SJCRH30 (cell line): Measurements from ENCODE around the gene PHACTR2. TPM values are rescaled to one million over a fixed set of nuclear protein-coding genes. Genes with fewer than 3 reads are reported as not detected.

ENCODE experiments used
- DNase-seq, 2 experiments: peaks; one replicate each; pipeline ENCODE4 v3.0.0-alpha.2; 2015 to 2020
- H3K27ac ChIP-seq: fragments of 250-450 bp; sonication (Bioruptor Pico); 2 replicates; pipeline ENCODE4 v1.5.1; 2020; ENCODE audit warnings: mild to moderate bottlenecking, moderate library complexity
- H3K27me3 ChIP-seq: fragments of 250-450 bp; sonication (Bioruptor Pico); 2 replicates; pipeline ENCODE4 v1.5.1; 2020; ENCODE audit warnings: mild to moderate bottlenecking, moderate library complexity
- H3K36me3 ChIP-seq: fragments of 250-450 bp; sonication (Bioruptor Pico); 2 replicates; pipeline ENCODE4 v1.5.1; 2020; ENCODE audit warnings: mild to moderate bottlenecking, moderate library complexity
- H3K4me1 ChIP-seq: fragments of 250-450 bp; sonication (Bioruptor Pico); 2 replicates; pipeline ENCODE4 v1.5.1; 2020; ENCODE audit warnings: mild to moderate bottlenecking, moderate library complexity
- H3K4me3 ChIP-seq: fragments of 250-450 bp; sonication (Bioruptor Pico); 2 replicates; pipeline ENCODE4 v1.5.1; 2020; ENCODE audit warnings: mild to moderate bottlenecking, moderate library complexity
- H3K9me3 ChIP-seq: fragments of 250-450 bp; sonication (Bioruptor Pico); replicated peaks from 2 replicates; pipeline ENCODE4 v1.5.1; 2020; ENCODE audit warnings: mild to moderate bottlenecking, moderate library complexity
- total RNA-seq: library from RNA; depleted of rRNA; stranded (reverse); fragments of >200 nt; shearing (Covaris generic); gene quantifications from 2 replicates; pipeline ENCODE4 v1.2.3, GENCODE V29; 2014

PHACTR2 gene
- total RNA-seq, 1 experiment from 2014 or later: 63.7 TPM

GRCh38 chr6:143698759-143699429, 21.1 kb downstream of the PHACTR2 start:
- no peaks in the 10 kb centered on the region for H3K27me3 ChIP-seq
- DNase-seq: no peak
- peaks cover 18% of the 10 kb centered on the region for H3K4me1 ChIP-seq
- H3K4me3 ChIP-seq: no peak overlapping the region
- no peaks in the 10 kb centered on the region for H3K36me3 ChIP-seq
- H3K27ac ChIP-seq: no peak overlapping the region
- H3K9me3 ChIP-seq: no peaks in the 10 kb centered on the region

- no peaks in the 10 kb centered on the region for H3K36me3 ChIP-seq
- no peak for DNase-seq
- H3K4me1 ChIP-seq: peaks cover 16% of the 10 kb centered on the region
- no peaks in the 10 kb centered on the region for H3K9me3 ChIP-seq
- no peak overlapping the region for H3K27ac ChIP-seq
- no peaks in the 10 kb centered on the region for H3K27me3 ChIP-seq
- H3K4me3 ChIP-seq: no peak overlapping the region
These were observed 21.7 kb downstream of the PHACTR2 start for GRCh38 chr6:143699430-143699825.

- Histone ChIP-seq H3K9me3 (no peaks in the 10 kb centered on the region), H3K27me3 (no peaks in the 10 kb centered on the region), H3K36me3 (no peaks in the 10 kb centered on the region; the same call in 1 of the 2 replicates), H3K27ac (peak overlapping the region; percentile 69), H3K4me3 (peak overlapping the region; percentile 18; the same call in 1 of the 2 replicates), H3K4me1 (peaks cover 13% of the 10 kb centered on the region)
- DNase-seq: peak; percentile 53 to 75
These were observed 23.1 kb downstream of the PHACTR2 start for GRCh38 chr6:143700684-143701348.

- peak; percentile 39 to 66 for DNase-seq
- H3K4me3 ChIP-seq: peak overlapping the region; percentile 18; the same call in 1 of the 2 replicates
- H3K4me1 ChIP-seq: peaks cover 13% of the 10 kb centered on the region
- H3K9me3 ChIP-seq: no peaks in the 10 kb centered on the region
- no peaks in the 10 kb centered on the region; the same call in 1 of the 2 replicates for H3K36me3 ChIP-seq
- peak overlapping the region; percentile 69 for H3K27ac ChIP-seq
- no peaks in the 10 kb centered on the region for H3K27me3 ChIP-seq
These were observed 23.8 kb downstream of the PHACTR2 start for GRCh38 chr6:143701349-143702234.

GRCh38 chr6:143705569-143705968, 27.8 kb downstream of the PHACTR2 start:
- DNase-seq: no peak
- Histone ChIP-seq H3K27ac (no peak overlapping the region), H3K36me3 (no peaks in the 10 kb centered on the region; the same call in none of the 2 replicates)

GRCh38 chr6:143707697-143708096, 29.9 kb downstream of the PHACTR2 start:
- Histone ChIP-seq H3K27ac (no peak overlapping the region), H3K4me3 (no peak overlapping the region), H3K4me1 (no peaks in the 10 kb centered on the region), H3K36me3 (no peaks in the 10 kb centered on the region; the same call in none of the 2 replicates), H3K9me3 (peaks cover 5% of the 10 kb centered on the region), H3K27me3 (no peaks in the 10 kb centered on the region)
- DNase-seq: no peak

More at GRCh38 chr6:143705569-143705968, 27.8 kb downstream of the PHACTR2 start:
- Histone ChIP-seq H3K4me3 (no peak overlapping the region), H3K27me3 (no peaks in the 10 kb centered on the region), H3K4me1 (peaks cover 7% of the 10 kb centered on the region; the same call in 1 of the 2 replicates), H3K9me3 (peaks cover 5% of the 10 kb centered on the region)

- Histone ChIP-seq H3K27me3 (no peaks in the 10 kb centered on the region), H3K4me1 (no peaks in the 10 kb centered on the region), H3K4me3 (no peak overlapping the region), H3K27ac (no peak overlapping the region), H3K36me3 (no peaks in the 10 kb centered on the region; the same call in none of the 2 replicates), H3K9me3 (peaks cover 5% of the 10 kb centered on the region)
- DNase-seq: no peak
These were observed 31.1 kb downstream of the PHACTR2 start for GRCh38 chr6:143708889-143709288.

- Histone ChIP-seq H3K27ac (no peak overlapping the region), H3K9me3 (peaks cover 5% of the 10 kb centered on the region)
These were observed 33.9 kb downstream of the PHACTR2 start for GRCh38 chr6:143711714-143712113.

GRCh38 chr6:143718472-143718871, 40.7 kb downstream of the PHACTR2 start:
- Histone ChIP-seq H3K36me3 (peaks cover 8% of the 10 kb centered on the region; the same call in 1 of the 2 replicates), H3K4me3 (no peak overlapping the region), H3K4me1 (no peaks in the 10 kb centered on the region), H3K27me3 (no peaks in the 10 kb centered on the region), H3K9me3 (no peaks in the 10 kb centered on the region), H3K27ac (no peak overlapping the region)
- DNase-seq: no peak

More at GRCh38 chr6:143711714-143712113, 33.9 kb downstream of the PHACTR2 start:
- Histone ChIP-seq H3K27me3 (no peaks in the 10 kb centered on the region), H3K4me1 (no peaks in the 10 kb centered on the region), H3K4me3 (no peak overlapping the region), H3K36me3 (no peaks in the 10 kb centered on the region; the same call in 1 of the 2 replicates)
- no peak for DNase-seq

GRCh38 chr6:143721642-143722041, 43.9 kb downstream of the PHACTR2 start:
- DNase-seq: no peak
- H3K27me3 ChIP-seq: no peaks in the 10 kb centered on the region
- H3K4me1 ChIP-seq: no peaks in the 10 kb centered on the region
- H3K36me3 ChIP-seq: peaks cover 22% of the 10 kb centered on the region
- H3K4me3 ChIP-seq: no peak overlapping the region
- no peak overlapping the region for H3K27ac ChIP-seq
- H3K9me3 ChIP-seq: 0 out of 2 replicates have a peak, but pooled peaks cover 4% of the 10 kb centered on the region

GRCh38 chr6:143724876-143725275, 47.1 kb downstream of the PHACTR2 start:
- no peaks in the 10 kb centered on the region for H3K27me3 ChIP-seq
- H3K27ac ChIP-seq: no peak overlapping the region
- DNase-seq: no peak
- H3K36me3 ChIP-seq: peaks cover 22% of the 10 kb centered on the region
- 0 out of 2 replicates have a peak, but pooled peaks cover 4% of the 10 kb centered on the region for H3K9me3 ChIP-seq
- no peak overlapping the region for H3K4me3 ChIP-seq
- H3K4me1 ChIP-seq: no peaks in the 10 kb centered on the region

- H3K4me1 ChIP-seq: no peaks in the 10 kb centered on the region
- no peak for DNase-seq
- H3K27ac ChIP-seq: no peak overlapping the region
- H3K9me3 ChIP-seq: 0 out of 2 replicates have a peak, but pooled peaks cover 4% of the 10 kb centered on the region
- no peak overlapping the region for H3K4me3 ChIP-seq
- no peaks in the 10 kb centered on the region for H3K27me3 ChIP-seq
- H3K36me3 ChIP-seq: peaks cover 17% of the 10 kb centered on the region
These were observed 48.4 kb downstream of the PHACTR2 start for GRCh38 chr6:143726015-143726647.

GRCh38 chr6:143727035-143727434, 49.3 kb downstream of the PHACTR2 start:
- Histone ChIP-seq H3K36me3 (peaks cover 17% of the 10 kb centered on the region), H3K9me3 (0 out of 2 replicates have a peak, but pooled peaks cover 4% of the 10 kb centered on the region), H3K27ac (no peak overlapping the region), H3K4me1 (no peaks in the 10 kb centered on the region), H3K4me3 (no peak overlapping the region), H3K27me3 (no peaks in the 10 kb centered on the region)
- DNase-seq: no peak

- no peaks in the 10 kb centered on the region for H3K4me1 ChIP-seq
- DNase-seq: no peak
- H3K9me3 ChIP-seq: no peaks in the 10 kb centered on the region
- H3K36me3 ChIP-seq: no peaks in the 10 kb centered on the region
- H3K27ac ChIP-seq: no peak overlapping the region
- H3K27me3 ChIP-seq: no peaks in the 10 kb centered on the region
- H3K4me3 ChIP-seq: no peak overlapping the region
These were observed 54.0 kb downstream of the PHACTR2 start for GRCh38 chr6:143731789-143732188.
